ENCODE measurements around the gene NOTCH1.
"Not testable (repeated sequence)": the region's sequence is repeated elsewhere in the genome, so short reads cannot be mapped to it uniquely, and the experiment has no call there.

NOTCH1 gene

DNA sequence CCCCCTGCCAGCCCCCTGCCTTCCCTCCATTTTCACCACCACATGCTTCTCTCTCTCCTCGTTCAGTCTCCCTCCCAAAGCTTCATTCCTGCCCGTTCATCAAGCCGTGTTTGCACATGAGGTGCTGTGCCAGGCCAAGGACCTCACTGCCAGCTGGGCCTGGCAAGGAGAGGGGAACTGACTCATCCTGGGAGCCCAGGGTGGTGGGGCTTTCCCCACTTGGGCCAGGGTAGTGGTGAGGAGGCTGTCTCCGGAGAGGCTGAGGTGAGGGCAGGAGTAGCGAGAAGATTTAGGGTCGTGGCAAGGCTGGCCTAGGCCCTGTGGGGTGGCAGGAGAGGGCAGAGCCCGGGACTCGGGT, 30.4 kb upstream of the NOTCH1 start:
- DNase-seq (ENCODE audit: low spot score), result no peak

DNA sequence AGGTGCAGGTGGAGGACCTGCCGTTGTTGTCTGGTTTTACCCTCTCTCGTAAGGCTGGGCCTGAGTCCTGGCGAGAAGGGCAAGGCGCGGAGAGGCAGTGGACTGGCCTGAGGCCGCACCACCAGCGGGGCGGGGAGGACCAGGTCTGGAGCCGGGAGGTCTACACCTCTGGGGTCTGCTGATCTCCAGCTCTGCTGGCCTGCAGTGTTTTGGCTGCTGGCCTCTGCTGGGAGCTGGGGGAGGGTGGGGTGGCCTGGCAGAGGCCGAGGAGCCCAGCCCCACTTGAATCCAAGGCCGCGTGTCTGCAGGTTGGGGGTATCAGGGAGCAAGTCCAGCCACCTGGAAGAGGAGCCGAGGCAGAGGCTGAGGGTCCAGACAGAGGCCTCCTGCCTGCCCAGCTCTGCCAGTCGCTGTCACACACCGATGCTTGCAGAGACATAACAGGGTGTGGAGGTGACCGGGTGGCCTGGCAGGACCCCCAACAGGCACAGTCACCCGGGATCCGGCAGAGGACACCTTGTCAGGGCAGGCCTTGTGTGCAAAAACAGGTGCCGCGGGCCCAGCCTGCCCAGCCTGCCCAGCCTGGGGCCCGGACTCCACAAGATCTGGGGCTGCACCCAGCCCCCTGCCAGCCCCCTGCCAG, 29.9 kb upstream of the NOTCH1 start:
- TF ChIP-seq, protein P1, sequence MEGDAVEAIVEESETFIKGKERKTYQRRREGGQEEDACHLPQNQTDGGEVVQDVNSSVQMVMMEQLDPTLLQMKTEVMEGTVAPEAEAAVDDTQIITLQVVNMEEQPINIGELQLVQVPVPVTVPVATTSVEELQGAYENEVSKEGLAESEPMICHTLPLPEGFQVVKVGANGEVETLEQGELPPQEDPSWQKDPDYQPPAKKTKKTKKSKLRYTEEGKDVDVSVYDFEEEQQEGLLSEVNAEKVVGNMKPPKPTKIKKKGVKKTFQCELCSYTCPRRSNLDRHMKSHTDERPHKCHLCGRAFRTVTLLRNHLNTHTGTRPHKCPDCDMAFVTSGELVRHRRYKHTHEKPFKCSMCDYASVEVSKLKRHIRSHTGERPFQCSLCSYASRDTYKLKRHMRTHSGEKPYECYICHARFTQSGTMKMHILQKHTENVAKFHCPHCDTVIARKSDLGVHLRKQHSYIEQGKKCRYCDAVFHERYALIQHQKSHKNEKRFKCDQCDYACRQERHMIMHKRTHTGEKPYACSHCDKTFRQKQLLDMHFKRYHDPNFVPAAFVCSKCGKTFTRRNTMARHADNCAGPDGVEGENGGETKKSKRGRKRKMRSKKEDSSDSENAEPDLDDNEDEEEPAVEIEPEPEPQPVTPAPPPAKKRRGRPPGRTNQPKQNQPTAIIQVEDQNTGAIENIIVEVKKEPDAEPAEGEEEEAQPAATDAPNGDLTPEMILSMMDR (IDR thresholded peaks at IDR 0.05; ENCODE audit: extremely low read depth, missing control alignments), result no peak
- no peak for DNase-seq (ENCODE audit: low spot score)

More for the DNA sequence above, 30.4 kb upstream of the NOTCH1 start:
- TF ChIP-seq, protein P1 (IDR thresholded peaks at IDR 0.05; ENCODE audit: extremely low read depth, missing control alignments), result no peak

DNA sequence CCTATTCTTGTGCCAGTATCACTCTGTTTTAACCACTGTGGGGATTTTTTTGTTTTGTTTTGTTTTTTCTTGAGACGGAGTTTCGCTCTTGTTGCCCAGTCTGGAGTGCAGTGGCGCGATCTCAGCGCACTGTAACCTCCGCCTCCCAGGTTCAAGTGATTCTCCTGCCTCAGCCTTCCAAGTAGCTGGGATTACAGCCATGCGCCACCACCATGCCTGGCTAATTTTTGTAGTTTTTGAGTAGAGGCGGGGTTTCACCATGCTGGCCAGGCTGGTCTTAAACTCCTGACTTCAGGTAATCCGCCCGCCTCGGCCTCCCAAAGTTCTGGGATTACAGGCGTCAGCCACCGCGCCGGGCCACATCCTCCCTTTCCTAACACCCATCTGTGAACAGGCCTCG, 28.8 kb upstream of the NOTCH1 start:
- DNase-seq (ENCODE audit: low spot score), result not testable (repeated sequence)

DNA sequence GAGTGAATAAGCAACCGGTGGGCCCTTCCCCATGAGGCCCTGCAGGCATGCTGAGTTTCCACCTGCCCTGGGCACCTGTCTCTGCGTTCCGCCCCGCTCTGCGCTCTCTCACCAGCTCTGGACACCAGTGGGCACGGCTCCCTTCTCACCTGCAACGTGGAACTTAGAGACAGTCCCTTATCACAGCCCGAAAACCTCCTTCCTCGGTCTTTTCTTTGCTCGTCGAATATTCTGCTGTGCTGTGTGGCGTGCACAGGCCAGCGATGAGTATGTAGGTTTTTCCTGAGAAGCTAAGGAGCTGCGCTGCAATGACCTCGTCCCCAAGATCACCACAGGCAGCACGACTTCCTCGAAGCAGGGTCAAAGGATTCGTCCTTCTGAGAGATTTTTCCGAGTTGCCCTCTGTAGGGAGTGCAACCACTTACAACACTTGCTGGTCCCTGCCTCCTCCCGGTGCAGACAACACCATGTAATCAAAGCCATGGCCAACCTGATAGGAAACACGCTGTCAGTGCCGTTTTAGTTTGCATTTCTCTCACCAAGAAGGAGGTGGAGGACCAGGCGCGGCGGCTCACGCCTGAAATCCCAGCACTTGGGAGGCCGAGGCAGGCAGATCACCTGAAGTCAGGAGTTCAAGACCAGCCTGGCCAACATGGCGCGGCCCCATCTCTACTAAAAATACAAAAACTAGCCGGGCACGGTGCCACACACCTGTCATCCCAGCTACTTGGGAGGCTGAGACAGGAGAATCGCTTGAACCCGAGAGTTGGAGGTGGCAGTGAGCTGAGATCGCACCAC, 27.2 kb upstream of the NOTCH1 start:
- TF ChIP-seq, protein P1 (IDR thresholded peaks at IDR 0.05; ENCODE audit: extremely low read depth, missing control alignments), result no peak
- no peak for DNase-seq (ENCODE audit: low spot score)

DNA sequence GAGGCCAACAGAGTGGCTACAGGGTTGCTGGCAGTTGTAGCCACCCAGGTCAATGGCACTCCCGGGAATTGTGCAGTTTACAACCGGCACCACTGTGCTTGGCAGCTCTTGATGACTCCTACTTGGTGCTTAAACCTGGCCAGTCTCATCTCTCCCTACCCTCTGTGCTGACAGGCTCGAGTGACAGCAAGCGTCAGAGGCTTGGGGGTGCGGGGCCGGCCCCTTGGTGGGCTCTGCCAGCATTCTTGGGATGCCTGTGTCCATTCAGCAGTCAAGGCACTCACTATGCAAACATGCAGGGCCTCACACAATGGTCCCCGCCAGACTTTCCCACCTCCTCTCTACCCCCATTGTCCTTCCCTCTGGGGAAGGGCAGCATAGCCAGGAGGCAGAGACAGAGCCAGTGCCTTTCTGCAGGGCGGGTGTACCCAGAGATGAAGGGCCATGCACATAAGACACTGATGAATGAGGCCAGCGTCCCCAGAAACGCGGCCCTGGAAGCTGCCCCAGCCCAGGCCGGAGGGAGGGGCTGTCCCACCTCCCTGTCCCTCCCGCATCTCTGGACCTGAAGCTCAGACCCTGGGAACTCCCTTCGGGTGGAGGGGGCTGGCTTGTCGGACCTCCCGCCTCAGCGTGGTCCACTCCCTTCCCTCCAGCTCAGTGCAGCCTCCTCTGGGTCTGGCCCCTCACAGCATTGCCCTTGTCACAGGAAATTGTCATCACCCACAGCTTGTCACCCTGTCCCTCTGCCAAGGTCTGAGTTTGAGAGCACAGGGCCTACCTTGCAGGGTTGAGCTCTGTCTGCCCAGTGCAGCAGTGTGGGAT, 26.4 kb upstream of the NOTCH1 start:
- TF ChIP-seq, protein P1 (IDR thresholded peaks at IDR 0.05; ENCODE audit: extremely low read depth, missing control alignments), result no peak
- DNase-seq (ENCODE audit: low spot score), result no peak

DNA sequence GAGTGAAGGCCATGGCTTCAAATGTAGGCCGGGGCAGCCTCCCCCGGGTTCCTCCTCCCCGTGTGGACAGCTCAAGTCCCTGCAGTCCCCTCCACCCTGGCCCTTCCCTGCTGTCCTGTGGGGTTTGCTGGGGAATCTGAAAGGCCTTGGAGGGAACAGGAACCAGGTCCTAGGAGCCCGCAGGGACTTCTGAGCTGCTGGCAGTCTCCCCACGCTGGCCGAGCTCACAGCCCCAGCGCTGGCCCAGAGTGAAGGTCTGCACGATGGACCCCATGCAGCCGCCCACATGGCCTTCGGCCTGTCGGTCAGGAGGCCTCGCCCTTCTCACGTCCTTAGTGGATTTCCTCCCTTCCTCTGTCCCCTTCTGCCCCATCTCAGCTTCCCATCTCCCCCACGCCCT, 25.7 kb upstream of the NOTCH1 start:
- no peak for DNase-seq (ENCODE audit: low spot score)
- TF ChIP-seq, protein P1 (IDR thresholded peaks at IDR 0.05; ENCODE audit: extremely low read depth, missing control alignments), result no peak

DNA sequence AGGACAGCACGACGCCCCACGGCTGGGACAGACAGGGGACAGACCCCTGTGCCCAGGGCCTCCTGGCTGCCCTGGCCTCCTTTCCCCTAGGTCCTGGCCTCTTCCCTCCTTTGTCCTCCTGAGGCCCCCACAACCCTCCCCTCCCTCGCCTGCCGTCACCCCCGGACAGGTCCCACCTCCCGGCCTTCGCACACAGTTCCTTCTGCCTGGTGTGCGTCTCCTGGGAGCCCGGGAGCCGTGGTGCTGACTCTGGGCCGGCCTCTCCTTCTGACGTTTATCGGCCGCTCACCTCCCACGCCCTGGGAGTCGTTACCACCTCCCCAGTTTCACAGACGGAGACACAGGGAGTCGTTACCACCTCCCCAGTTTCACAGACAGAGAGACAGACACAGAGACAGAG, 25.1 kb upstream of the NOTCH1 start:
- DNase-seq (ENCODE audit: low spot score), result no peak
- TF ChIP-seq, protein P1 (IDR thresholded peaks at IDR 0.05; ENCODE audit: extremely low read depth, missing control alignments), result no peak

Data from GM20000 (cell line).